Measurements from ENCODE around the gene C10orf105.
A peak's percentile ranks its signal among the peaks of the same experiment; 100 is the strongest.

C10orf105 gene

DNA sequence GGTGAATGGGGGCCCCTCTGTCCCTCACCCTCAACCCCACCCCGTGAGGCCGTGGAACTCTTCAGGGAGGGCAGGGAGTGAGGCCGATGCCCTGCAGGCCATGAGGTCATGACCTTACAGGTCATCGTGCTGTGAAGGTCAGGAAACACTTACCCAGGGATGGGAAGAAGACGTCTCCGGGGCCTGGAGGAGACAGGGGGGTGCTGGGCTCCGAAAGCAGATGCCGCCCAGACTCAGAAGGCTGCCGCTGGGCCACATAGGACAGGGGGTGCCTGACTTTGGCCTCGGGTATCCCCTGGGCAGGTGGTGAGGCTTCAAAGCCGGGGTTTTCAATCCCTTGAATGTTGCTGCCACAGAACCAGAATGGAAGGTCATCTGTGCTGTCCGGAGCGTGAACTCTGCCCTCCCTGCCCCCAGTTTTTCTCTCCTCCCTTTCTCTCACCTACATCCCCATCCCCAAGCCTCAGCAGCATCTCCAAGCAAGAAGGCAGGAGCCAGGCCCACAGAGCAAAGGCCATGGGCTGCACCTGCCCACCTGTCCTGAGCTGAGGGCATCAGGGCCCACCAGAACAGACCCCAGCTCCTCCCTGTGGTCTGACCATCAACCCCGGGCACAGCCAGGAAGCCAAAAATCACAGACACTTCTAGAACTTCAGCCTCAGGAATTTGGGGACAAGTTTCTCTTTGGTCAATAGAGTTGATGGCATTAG is 32.1 kb upstream of the C10orf105 start:
- no peak for DNase-seq

DNA sequence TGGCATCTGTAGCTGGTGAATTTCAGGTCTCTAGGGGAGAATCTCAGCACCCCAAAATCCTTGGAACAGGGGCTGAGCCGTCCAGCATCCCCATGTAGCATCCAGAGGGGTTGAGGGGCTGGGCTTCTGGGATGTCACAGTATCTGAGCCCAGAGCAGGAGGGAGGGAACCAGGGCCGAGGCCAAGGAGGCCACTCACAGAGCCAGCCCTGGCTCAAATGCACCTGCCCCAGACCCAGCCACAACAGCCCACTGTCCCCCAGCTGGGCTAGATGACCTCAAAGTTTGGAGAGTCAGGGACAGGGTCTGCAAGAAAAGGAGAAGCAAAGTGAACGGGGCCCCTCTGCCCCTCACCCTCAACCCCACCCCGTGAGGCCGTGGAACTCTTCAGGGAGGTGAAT is 31.4 kb upstream of the C10orf105 start:
- DNase-seq, result no peak

DNA sequence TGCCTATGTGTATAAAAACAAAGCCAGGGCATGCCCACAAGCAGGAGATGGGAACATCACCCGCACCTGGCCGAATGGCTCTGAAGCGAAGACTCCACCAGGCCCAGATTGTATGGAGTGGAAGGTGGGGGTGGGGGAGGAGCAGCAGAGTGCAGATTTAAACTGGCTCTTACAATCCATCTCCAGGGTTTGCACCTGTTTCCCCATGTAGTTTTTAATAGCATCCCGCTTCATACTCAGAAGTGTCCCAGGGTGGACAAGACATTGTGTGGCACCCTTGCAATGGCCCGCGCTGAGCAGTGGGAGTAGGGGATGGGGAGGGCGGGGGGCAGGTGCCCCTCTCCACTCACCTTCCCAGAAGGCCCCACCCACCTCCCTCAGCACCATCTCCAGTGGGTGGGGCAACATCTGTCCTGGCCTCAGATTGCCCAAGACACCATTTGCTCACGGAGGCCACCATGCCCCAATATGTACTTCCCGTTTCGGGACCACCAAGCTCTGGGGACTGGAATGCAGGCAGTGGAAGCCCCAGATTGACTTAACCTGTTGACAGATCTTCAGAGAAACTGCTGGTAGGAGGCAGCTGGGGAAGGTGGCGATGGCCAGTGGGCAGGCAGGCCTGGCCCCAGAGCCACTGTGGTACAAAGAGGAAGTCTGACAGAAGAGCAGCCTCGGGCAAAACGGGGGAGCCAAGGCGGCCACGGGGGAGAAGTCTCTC is 30.7 kb upstream of the C10orf105 start:
- DNase-seq, result no peak

DNA sequence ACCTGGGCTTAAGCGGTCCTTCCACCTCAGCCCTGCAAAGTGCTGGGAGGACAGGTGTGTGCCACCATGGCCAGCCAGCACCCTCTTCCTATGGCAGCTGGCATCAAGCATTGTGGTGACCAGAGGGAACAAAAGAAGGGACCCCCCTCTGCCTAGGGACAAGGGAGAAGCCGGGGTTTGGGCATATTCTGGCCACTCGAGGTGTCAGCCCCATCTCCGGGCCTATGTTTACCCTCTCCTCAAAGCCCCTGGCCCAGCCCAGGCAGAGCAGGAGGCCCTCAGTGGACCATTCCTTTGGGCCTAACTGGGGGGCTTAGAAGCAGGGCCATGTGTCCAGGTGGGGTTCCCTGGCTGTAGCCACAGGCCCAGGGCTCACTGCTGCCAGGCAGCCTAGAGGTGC is 29.8 kb upstream of the C10orf105 start:
- no peak for DNase-seq

DNA sequence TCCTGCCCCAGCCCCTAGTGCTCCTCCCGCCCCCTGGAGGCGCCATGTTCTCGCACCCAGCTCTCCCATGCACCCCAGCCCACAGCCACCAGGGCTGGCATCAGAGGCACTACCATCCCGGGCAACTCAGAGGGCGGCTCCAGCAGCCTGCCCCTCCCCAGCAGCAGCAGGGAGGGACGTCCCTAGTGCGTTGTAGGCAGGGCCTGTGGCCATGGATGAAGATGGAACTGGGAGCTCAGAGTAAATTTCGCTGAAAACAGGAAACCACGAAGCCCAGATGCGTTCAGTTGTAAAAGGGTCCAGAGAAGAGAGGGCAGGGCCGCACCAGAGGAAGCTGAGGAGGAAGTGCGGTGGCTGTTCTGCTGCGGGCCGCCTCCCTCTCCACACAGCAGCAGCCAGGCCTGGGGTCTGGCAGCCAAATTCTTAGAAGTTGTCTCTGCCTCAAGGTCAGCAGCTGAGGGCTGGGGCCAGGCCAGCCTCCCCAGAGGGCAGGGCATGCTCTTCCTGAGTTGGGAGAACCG is 29.2 kb upstream of the C10orf105 start:
- DNase-seq, result peak; percentile 84

DNA sequence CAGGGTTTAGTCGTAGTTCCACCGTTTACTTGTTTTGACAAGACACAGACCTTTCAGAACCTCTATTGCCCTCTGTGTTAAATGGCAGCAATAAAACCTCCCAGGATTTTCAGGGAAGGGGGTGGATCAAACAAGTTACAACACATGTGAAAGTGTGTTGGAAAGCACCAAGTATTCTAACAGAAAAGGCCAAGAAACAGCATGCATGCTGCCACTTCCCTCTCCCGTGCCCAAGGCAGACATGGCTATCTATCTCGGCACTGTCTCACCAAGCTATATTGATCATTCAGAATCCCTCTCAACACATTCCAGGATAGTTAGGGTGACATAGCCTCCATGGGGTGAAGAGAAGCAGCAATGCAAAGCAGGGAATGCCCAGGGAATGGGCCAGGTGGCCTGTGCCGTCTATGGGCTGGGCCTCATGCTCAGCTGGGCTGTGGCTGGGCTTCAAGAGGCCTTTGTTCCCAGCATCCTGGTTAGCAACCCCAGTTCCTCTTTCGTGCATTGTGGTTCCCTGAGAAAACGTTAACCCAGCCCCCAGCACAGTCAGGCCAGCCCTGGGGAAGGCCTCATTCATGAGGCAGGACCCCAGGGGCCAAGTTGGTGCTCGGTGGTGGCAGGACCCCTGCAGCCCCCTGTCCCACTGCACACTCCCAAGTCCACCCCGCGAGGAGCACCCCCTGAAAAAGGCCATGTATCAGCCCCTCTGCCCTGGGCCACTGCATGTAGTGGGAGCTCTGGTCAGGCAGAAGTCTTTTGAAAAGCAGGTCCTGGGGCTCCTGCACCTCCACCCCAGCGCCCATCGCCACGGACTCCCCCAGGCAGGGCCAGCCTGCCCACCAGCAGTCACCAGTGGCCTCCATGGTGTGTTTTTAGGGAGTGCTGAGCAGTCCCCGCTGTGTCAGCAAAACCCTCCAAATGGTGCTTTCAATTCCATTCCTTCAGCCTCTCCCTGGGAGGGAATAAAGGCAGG is 28.3 kb upstream of the C10orf105 start:
- DNase-seq, result no peak

DNA sequence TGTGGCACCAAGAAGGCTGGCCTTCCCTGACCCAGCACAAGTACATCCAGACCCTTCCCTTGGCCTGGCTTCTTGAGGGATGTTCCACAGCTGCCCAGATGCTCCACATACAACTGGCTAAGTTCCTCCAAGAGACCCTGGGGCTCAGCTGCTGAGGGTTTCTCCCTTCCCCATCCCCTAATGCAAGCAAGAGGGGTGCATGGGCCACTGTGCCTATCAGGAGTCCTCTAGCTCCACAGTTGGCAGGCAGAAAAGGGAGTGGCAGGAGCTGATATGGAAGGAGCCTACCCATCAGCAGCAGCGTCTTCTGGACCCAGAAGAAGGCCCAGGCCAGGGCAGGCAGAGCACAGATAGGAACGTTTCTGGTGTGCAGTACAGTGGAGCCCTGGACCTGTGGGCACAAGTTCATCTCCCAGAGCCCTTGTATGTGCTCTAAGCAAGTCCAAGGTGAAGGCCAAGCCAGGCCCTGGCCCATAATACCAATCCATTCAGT is 27.5 kb upstream of the C10orf105 start:
- DNase-seq, result no peak

DNA sequence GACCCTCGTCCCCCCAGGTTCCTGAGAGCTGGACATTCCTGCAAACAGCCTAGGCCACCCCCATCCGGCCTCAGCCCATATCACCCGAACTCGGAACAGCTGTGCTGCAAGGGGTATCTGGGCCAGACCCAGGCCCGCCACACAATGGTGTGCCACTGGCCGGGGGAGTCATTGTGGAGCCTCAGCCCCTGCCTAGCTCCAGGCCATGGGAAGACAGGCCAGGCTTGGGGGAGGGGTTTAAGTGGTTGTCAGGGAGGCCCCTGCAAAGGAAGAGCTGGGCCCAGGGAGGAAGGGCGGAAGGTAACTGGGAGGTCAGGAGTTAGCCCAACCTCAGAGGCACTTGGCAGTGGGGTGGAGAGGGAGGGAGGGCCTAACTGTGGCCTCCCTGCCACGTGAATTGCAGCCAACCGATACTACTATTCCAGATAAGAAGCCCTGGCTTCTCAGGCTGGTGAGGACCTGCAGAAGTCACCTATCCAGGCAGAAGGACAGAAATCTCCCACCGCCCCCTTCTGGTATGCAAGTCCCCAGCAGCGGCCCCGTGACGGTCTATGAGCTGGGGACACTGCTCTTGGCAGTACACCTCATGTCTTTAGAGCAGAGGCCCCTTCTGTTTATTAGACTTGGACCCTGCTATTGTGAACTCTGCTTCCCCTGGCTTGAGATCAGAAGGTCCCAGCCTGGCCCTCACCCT is 26.9 kb upstream of the C10orf105 start:
- peak; percentile 61 for DNase-seq

DNA sequence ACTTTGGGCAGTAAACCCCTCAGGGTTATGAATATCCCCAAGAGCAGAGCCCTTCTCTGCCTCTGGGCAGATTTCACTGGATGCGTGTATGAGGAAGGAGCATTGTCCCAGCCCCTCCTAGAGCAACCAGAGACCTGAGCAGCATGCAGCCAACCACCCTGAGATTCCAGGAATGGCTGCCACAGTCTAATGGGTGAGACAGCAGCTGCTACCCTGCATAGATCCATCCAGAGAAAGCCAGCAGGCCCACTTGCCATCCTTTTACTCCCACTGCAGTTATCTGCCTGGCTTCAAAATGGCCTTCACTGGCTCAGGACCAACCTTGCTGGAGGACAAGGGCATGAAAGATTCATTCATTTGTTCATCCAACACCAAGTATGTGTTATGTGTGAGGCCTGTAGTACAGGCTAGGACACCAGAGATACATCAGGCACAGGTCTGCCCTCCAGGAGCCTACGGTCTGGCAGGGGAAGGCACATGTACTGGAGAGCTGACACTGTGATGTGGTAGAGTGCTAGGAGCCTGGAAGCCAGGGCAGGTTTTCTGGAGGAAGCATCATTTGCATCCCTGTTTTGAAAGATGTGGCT is 26.2 kb upstream of the C10orf105 start:
- no peak for DNase-seq

DNA sequence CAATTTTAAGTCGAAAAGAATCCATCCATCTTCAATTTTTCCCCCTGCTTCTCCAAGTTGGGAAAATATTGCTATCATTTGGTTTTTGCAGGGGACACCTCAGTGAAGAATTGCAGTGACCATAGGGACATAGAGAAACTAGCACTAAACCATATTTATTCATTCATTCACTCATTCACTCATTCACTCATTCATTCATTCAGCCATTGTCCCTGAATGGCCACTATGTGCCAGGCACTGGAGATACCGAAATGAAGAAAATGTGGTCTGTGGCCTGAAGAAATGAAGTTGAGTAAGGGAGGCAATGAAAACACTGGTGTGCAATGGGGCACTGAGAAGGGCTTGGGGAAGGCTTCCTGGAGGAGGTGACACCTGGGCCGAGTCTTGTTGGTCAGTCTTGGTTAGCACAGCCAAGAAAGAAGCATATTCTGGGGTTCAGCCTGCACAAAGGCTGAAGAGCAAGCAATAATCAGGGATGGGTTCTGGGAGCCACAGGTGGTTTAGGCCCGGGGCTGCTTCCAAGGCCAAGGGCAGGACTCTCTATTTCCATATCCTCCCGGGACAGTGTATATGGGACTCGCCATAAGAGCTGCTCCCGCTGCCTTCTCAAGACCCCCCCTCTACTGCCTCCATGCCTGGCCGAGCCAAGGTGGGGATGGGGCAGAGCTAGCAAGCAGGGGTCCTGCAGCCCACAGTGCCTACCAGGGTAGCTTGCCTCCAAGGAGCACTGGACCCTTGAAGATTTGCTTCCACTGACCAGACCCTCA is 25.5 kb upstream of the C10orf105 start:
- DNase-seq, result no peak

DNA sequence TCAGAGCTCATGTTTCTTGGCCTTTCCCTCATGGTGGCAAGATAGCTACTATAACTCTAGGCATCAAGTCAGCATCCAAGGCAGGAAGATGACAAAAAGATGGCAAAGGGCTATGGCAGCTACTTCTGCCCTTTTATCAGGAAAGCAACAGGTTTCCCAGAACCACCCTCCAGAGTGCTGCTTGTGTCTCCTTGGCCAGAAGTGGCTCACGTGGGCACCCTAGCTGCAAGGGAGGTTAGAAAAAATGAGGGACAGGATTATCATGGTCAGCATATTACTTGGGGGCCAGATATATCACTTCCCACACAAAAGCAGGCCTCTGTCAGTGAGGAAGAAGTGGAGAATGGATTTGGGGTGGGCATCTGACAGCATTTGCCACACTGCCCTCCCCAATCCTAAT is 24.3 kb upstream of the C10orf105 start:
- no peak for DNase-seq

DNA sequence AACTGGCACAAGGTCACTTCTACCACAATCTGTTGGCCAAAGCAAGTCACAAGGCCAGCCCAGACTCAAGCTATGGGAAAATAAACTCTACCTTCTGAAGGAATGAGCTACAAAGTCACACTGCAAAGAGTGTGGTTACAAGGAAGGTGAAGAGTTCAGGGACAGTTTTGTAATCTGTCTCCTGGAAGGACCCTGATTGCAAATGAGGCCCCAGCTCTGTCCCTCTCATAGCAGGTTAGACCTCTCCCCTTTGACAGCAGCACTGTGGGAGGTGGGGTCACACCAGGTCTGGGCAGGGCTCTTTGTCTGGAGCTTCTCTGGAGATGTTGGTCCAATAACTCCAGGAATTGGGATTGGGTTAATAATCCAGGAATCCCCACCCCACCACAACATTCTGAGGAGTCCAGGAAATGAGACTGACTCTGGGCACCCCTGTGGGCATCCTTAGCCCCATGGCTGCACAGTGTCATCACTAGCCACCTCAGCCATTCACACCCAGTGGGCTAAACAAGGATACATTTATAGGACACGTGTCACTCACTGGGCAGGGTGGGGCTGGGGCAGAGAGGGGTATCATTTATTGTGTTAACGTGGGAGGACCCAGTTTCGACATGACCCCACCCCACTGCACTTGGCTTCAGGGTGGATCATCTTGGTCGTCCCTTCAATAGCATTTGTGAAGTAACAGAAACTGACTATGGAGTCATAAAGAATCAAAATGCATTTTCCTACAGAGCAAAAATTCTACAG is 23.7 kb upstream of the C10orf105 start:
- no peak for DNase-seq

DNA sequence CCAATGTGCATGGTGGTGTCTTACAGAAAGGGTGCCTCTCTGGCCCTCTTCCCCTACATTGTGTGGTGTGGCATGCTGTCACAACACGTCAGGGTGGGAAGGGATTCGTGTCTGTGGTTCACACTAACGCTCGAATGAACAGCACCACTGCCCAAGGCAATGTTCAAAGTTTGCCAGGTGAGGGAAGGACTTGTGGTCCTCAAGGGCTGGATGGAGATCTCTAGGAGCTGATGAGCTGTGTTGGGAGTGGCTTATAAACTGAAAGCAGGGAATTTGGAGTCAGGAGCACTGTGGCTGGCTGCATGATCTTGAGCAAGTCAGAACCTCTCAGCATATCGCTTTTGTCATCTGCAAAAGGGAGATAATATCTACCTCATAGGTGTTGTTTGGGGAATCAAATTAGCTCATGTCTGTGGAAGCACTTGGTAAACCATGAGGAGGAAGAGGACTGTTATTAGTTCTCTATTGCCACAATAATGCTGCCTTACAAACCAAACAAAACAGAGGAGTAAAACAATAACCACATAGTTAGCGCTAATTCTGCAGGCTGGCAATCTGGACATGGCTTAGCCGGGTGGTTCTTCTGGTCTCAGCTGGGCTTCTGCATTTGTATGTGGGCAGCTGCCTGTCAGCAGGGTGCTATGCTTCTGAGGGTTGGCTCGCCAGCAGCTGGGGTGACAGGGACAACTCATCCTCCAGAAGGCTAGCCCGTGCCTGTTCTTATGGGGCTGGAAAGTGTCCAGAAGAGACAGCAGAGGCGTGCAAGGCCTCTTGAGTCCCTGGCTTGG is 22.9 kb upstream of the C10orf105 start:
- no peak for DNase-seq

DNA sequence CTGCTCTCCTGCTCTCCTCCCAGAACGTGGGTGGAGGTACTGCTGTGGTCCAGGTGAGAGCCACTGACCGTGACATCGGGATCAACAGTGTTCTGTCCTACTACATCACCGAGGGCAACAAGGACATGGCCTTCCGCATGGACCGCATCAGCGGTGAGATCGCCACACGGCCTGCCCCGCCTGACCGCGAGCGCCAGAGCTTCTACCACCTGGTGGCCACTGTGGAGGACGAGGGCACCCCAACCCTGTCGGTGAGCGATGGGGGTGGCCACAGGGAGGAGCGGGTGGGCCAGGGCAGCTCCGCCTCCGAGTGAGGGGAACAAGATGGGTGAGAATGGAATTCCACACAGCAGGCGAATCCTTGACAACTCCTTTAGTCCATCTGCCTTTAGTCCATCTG is 22.1 kb upstream of the C10orf105 start:
- no peak for DNase-seq

DNA sequence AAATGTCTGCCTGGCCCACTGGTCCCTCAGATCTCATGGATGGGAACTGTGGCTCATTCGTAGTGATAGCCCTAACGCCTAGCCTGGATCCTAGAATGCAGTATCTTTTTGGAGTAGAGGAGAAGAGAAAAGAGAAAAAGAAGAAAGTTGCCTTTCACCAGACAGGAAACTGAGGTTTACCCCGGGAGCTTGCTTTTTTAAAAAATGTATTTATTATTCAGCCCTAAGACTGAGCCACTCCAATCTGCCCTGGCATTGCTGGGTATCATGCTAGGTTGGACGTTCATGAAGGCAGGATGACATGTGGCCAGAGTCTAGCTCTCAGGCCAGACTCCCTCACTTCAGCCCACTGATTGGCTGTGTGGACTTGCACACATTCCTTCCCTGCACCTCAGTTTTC is 21.5 kb upstream of the C10orf105 start:
- DNase-seq, result no peak

DNA sequence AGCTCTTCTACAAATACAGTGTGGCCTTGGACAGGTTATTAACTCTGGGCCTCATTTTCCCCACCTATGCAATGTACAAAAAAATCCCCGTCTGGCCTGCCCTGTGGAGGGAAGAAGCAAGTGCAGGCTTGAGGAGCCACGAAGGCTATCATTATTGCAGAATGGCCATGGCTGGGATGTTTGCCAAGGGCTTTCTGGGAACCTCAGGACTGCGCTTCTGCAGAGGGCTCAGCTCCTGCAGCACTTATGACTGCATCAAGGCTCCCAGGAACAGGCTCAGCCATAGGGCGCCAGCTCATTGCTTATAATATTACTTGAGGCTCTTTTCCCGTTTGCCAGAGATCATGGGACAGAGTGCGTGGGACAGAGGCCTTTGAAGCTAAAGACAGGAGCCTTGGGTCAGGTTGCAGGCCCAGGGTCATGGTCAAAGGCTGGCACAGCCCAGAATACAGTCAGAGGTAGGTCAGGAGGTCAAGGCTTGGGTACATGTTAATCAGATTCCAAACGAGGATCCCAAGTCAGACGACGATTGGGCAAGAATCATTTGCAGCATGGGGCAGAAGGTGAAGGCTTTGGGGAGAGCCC is 20.6 kb upstream of the C10orf105 start:
- no peak for DNase-seq

DNA sequence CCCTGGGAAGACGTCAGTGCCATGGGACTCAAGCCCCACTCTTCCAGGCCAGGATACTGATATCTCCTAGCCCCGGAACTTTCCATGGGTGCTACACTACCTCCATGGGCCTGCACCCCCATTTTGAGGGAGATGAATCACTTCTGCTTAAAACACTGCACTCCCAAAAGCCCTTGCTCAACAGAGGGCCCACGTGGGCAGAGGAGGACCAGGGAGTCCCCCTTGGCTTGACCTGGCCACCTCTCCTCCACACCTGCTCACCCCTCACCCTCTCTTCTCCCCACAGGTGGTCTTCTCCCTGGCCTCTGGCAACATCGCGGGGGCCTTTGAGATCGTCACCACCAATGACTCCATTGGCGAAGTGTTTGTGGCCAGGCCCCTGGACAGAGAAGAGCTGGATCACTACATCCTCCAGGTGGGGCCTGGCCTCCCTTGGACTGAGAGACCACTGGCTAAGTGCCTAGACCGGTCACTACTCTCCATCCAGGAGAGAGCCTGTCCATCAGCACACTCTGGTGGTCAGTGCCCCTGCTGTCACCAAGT is 19.9 kb upstream of the C10orf105 start:
- no peak for DNase-seq

DNA sequence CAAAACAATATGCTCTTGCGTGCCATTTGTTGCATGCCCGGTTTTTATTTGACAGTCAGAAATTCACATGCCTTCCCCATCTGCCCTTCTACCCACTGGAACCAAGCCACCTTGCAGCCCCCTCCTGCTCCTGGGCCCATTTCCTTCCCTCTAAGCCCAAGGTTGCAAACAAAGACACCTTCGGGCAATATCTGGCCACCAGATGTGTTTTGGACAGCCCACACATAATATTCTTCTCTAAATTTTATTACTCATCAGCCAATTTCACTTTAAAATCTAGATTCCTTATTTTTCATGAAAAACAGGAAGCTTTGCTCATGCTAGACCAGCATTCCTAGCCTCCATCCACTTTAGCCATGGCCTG is 18.2 kb upstream of the C10orf105 start:
- no peak for DNase-seq
